Fibroblast of lung (primary cell): ENCODE measurements around the gene EDC3. TPM values are rescaled to one million over a fixed set of nuclear protein-coding genes. Genes with fewer than 3 reads are reported as not detected.

Source experiments
- DNase-seq, 2 donors: peaks; one replicate each; pipeline versions ENCODE4 v3.0.0 to v3.0.0-alpha.2; 2010; ENCODE audit warnings: low read depth in 2 of 2
- H2AFZ ChIP-seq: 2 replicates; pipeline ENCODE4 v1.5.1; 2012; ENCODE audit warnings: low read length, control low read depth, inconsistent platforms
- H3K27ac ChIP-seq: 2 replicates; pipeline ENCODE4 v1.5.1; 2011; ENCODE audit warnings: low read length, control low read depth; ENCODE audit not compliant: insufficient read depth
- H3K27me3 ChIP-seq: 2 replicates; pipeline ENCODE4 v1.5.1; 2011; ENCODE audit warnings: mild to moderate bottlenecking, low read length; ENCODE audit not compliant: control insufficient read depth, insufficient read depth
- H3K36me3 ChIP-seq: 2 replicates; pipeline ENCODE4 v1.5.1; 2011; ENCODE audit warnings: low read length; ENCODE audit not compliant: control insufficient read depth, insufficient read depth
- H3K4me1 ChIP-seq: 2 replicates; pipeline ENCODE4 v1.5.1; 2011; ENCODE audit warnings: low read length; ENCODE audit not compliant: control insufficient read depth, insufficient read depth; ENCODE audit errors: extremely low read depth
- H3K4me2 ChIP-seq: 2 replicates; pipeline ENCODE4 v1.5.1; 2011; ENCODE audit warnings: low read length, control low read depth; ENCODE audit not compliant: insufficient read depth; ENCODE audit errors: extremely low read depth
- H3K4me3 ChIP-seq, 4 experiments: fragments of 200-600 bp in 1 of 4; sonication (generic) in 1 of 4; replicated peaks in 1 of 4; 2 replicates each; pipeline ENCODE4 v1.5.1; 2011 to 2016; ENCODE audit warnings: low read length in 4 of 4, low read depth in 3 of 4, mild to moderate bottlenecking in 3 of 4, control low read depth in 2 of 4, inconsistent platforms in 1 of 4, mixed read lengths in 1 of 4; ENCODE audit not compliant: insufficient read depth in 1 of 4; ENCODE audit errors: control extremely low read depth in 1 of 4
- H3K79me2 ChIP-seq: 2 replicates; pipeline ENCODE4 v1.5.1; 2012; ENCODE audit warnings: mild to moderate bottlenecking, low read length, inconsistent platforms; ENCODE audit not compliant: control insufficient read depth, insufficient read depth
- H3K9ac ChIP-seq: 2 replicates; pipeline ENCODE4 v1.5.1; 2011; ENCODE audit warnings: mild to moderate bottlenecking, low read length, control low read depth; ENCODE audit not compliant: insufficient read depth
- H3K9me3 ChIP-seq: 2 replicates; pipeline ENCODE4 v1.5.1; 2012; ENCODE audit warnings: low read depth, low read length; ENCODE audit not compliant: control insufficient read depth, insufficient read depth
- H4K20me1 ChIP-seq: 2 replicates; pipeline ENCODE4 v1.5.1; 2011; ENCODE audit warnings: low read length; ENCODE audit not compliant: control insufficient read depth, insufficient read depth; ENCODE audit errors: extremely low read depth
- CTCF ChIP-seq, 2 donors: IDR thresholded peaks in 1 of 2; conservative IDR thresholded peaks in 1 of 2; 1 replicate in 1 of 2; 2 replicates in 1 of 2; pipeline ENCODE4 v1.5.1; 2011 to 2012; ENCODE audit warnings: low read length in 2 of 2, control low read depth in 1 of 2, inconsistent platforms in 1 of 2, low read depth in 1 of 2, mild to moderate bottlenecking in 1 of 2
- EZH2 ChIP-seq: IDR thresholded peaks from 2 replicates; pipeline ENCODE4 v1.5.1; 2012; ENCODE audit warnings: low read length, control low read depth, mild to moderate bottlenecking; ENCODE audit errors: missing control alignments
- polyA plus RNA-seq, 2 donors: library from polyadenylated mRNA; depleted of rRNA in 1 of 2; stranded (reverse) in 1 of 2; unstranded in 1 of 2; fragments of >200 nt; gene quantifications; 2 replicates each; pipeline ENCODE4 v1.2.1, GENCODE V29; 2011 to 2012; ENCODE audit warnings: missing spikeins in 1 of 2
- total RNA-seq: library from RNA; depleted of rRNA; stranded (reverse); fragments of >200 nt; gene quantifications from 2 replicates; pipeline ENCODE4 v1.2.1, GENCODE V29; 2014

EDC3 gene
- total and polyA plus RNA-seq, 2 donors (not counting 1 experiment from before 2014, with no cell fraction given), result 8.9 to 25.8 TPM

- Histone ChIP-seq H3K4me2 (peak overlapping the region; percentile 68), H3K36me3 (no peaks in the 10 kb centered on the region), H3K9me3 (no peaks in the 10 kb centered on the region), H3K4me3 (peak overlapping the region in 3 of 4 experiments; percentile 33 to 53 (median 35)), H3K79me2 (no peaks in the 10 kb centered on the region), H4K20me1 (no peaks in the 10 kb centered on the region), H3K27me3 (peaks cover 38% of the 10 kb centered on the region), H3K27ac (no peak overlapping the region), H3K9ac (no peak overlapping the region), H2AFZ (peak overlapping the region; percentile 80), H3K4me1 (no peaks in the 10 kb centered on the region)
- TF ChIP-seq EZH2, result peak; percentile 43
- no peak for TF ChIP-seq CTCF (conservative IDR thresholded peaks at IDR 0.05 in 1 of 2, IDR thresholded peaks at IDR 0.05 in 1 of 2; ENCODE audit: low read depth in 1 of 2, low read length in 2 of 2)
- DNase-seq, result no peak
Observed at GRCh38 chr15:74726774-74727164, 30.9 kb upstream of the EDC3 start.

- no peaks in the 10 kb centered on the region for H3K79me2 ChIP-seq
- H3K4me2 ChIP-seq, result peak overlapping the region; percentile 82
- H3K4me3 ChIP-seq, result peak overlapping the region; percentile 35 to 53 (median 48)
- no peaks in the 10 kb centered on the region for H3K36me3 ChIP-seq
- no peaks in the 10 kb centered on the region for H3K4me1 ChIP-seq
- H4K20me1 ChIP-seq, result no peaks in the 10 kb centered on the region
- H3K9ac ChIP-seq, result peak overlapping the region; percentile 20
- no peaks in the 10 kb centered on the region for H3K9me3 ChIP-seq
- H3K27ac ChIP-seq, result no peak overlapping the region
- DNase-seq, result no peak
- H2AFZ ChIP-seq, result peak overlapping the region; percentile 80
- TF ChIP-seq CTCF (conservative IDR thresholded peaks at IDR 0.05 in 1 of 2, IDR thresholded peaks at IDR 0.05 in 1 of 2; ENCODE audit: low read depth in 1 of 2, low read length in 2 of 2), result no peak
- no peak for TF ChIP-seq EZH2
- H3K27me3 ChIP-seq, result peaks cover 45% of the 10 kb centered on the region
Observed at GRCh38 chr15:74725845-74726773, 30.3 kb upstream of the EDC3 start.

GRCh38 chr15:74725225-74725774 lies 29.5 kb upstream of the EDC3 start, which contains the start of gene CYP1A1:
Gene CYP1A1, minus strand, starts transcription at chr15:74725528. Its CDS starts 2,431 bp downstream, at chr15:74723097.
- peaks cover 46% of the 10 kb centered on the region for H3K27me3 ChIP-seq
- H2AFZ ChIP-seq, result peak within 1 kb of the TSS; percentile 3
- no peaks in the 10 kb centered on the region for H4K20me1 ChIP-seq
- H3K36me3 ChIP-seq, result no peaks in the 10 kb centered on the region
- H3K27ac ChIP-seq, result no peak within 1 kb of the TSS
- TF ChIP-seq CTCF (conservative IDR thresholded peaks at IDR 0.05 in 1 of 2, IDR thresholded peaks at IDR 0.05 in 1 of 2; ENCODE audit: low read depth in 1 of 2, low read length in 2 of 2) (no peak), EZH2 (no peak)
- H3K9me3 ChIP-seq, result no peaks in the 10 kb centered on the region
- peak within 1 kb of the TSS; percentile 20 for H3K9ac ChIP-seq
- H3K4me1 ChIP-seq, result no peaks in the 10 kb centered on the region
- H3K4me2 ChIP-seq, result peak within 1 kb of the TSS; percentile 82
- DNase-seq, result peak in 1 of 2 donors; percentile 4
- peak within 1 kb of the TSS; percentile 35 to 53 (median 48) for H3K4me3 ChIP-seq
- no peaks in the 10 kb centered on the region for H3K79me2 ChIP-seq
